GM12878 (cell line): ENCODE measurements around the gene PIEZO2. TPM values are rescaled to one million over a fixed set of nuclear protein-coding genes. Genes with fewer than 3 reads are reported as not detected.

Experiments
- ATAC-seq: fragments of 200-7000 bp; cut with Tn5 transposase; 3 replicates; pipeline ENCODE4 v1.9.1; 2020; ENCODE audit warnings: mild to moderate bottlenecking, moderate library complexity
- BruUV-seq: library from RNA; stranded (reverse); fragments of 400-500 nt; replicated peaks from 2 replicates; lab custom pipeline; 2021; lab: Mats Ljungman, UMichigan
- CTCF ChIA-PET: fragments of 300-600 bp; sonication (Branson Sonifier 250); formaldehyde crosslinking; extraction: SDS; loops from one replicate; lab custom pipeline; 2021; ENCODE audit warnings: inconsistent platforms; lab: Yijun Ruan, JAX
- POLR2A ChIA-PET: fragments of 350-600 bp; formaldehyde crosslinking; extraction: SDS; loops from one replicate; lab custom pipeline; 2021; ENCODE audit warnings: inconsistent platforms; lab: Charles Lee
- RAD21 ChIA-PET: fragments of 300-600 bp; sonication (Branson Sonifier 250); formaldehyde crosslinking; loops from one replicate; lab custom pipeline; 2023; ENCODE audit warnings: antibody characterized with exemption; ENCODE audit not compliant: unreplicated experiment; lab: Charles Lee
- SMC1A ChIA-PET: fragments of 300-600 bp; sonication (Branson Sonifier 250); formaldehyde crosslinking; loops from one replicate; lab custom pipeline; 2023; ENCODE audit not compliant: unreplicated experiment, uncharacterized antibody; lab: Charles Lee
- DNase-seq: peaks from one replicate; pipeline ENCODE4 v3.0.0-alpha.2; 2011; ENCODE audit warnings: low read depth, low spot score
- FAIRE-seq: peaks from 3 replicates; lab custom pipeline; 2011; peaks lifted over from hg19 to GRCh38; lab: Jason Lieb, UNC
- H2AFZ ChIP-seq: 2 replicates; pipeline ENCODE4 v1.6.0; 2011; ENCODE audit warnings: low read depth, low read length, control low read depth; ENCODE audit not compliant: control insufficient read depth
- H3K27ac ChIP-seq: 2 replicates; pipeline ENCODE4 v1.5.1; 2011; ENCODE audit warnings: control low read depth; ENCODE audit not compliant: control insufficient read depth, insufficient read depth
- H3K27me3 ChIP-seq, 2 experiments: replicated peaks in 1 of 2; 2 replicates each; pipeline versions ENCODE4 v1.6.0 to v1.6.1; 2011; ENCODE audit warnings: low read length in 1 of 2; ENCODE audit not compliant: control insufficient read depth in 2 of 2, insufficient read depth in 2 of 2
- H3K36me3 ChIP-seq, 2 experiments: 2 replicates each; pipeline ENCODE4 v1.5.1; 2011; ENCODE audit warnings: low read length in 1 of 2; ENCODE audit not compliant: control insufficient read depth in 2 of 2, insufficient read depth in 2 of 2
- H3K4me1 ChIP-seq: 2 replicates; pipeline ENCODE4 v1.6.1; 2011; ENCODE audit warnings: mild to moderate bottlenecking, low read length, moderate library complexity, mixed read lengths; ENCODE audit not compliant: control insufficient read depth, insufficient read depth
- H3K4me2 ChIP-seq: 2 replicates; pipeline ENCODE4 v1.6.0; 2011; ENCODE audit warnings: control low read depth; ENCODE audit not compliant: control insufficient read depth, insufficient read depth
- H3K4me3 ChIP-seq: fragments of 200-600 bp; sonication (generic); 2 replicates; pipeline ENCODE4 v1.5.1; 2016
- H3K79me2 ChIP-seq: 2 replicates; pipeline ENCODE4 v1.6.0; 2011; ENCODE audit warnings: low read length; ENCODE audit not compliant: control insufficient read depth, insufficient read depth
- H3K9ac ChIP-seq: 2 replicates; pipeline ENCODE4 v1.8.0; 2011; ENCODE audit warnings: low read length, control low read depth, mixed read lengths; ENCODE audit not compliant: control insufficient read depth, insufficient read depth
- H3K9me3 ChIP-seq: replicated peaks from 3 replicates; pipeline ENCODE4 v1.5.1; 2011; ENCODE audit warnings: mild to moderate bottlenecking, low read length; ENCODE audit not compliant: control insufficient read depth, insufficient read depth
- H4K20me1 ChIP-seq: 2 replicates; pipeline ENCODE4 v1.6.0; 2011; ENCODE audit not compliant: control insufficient read depth, insufficient read depth
- BACH1 ChIP-seq: fragments of 450-650 bp; IDR thresholded peaks from 2 replicates; pipeline ENCODE4 v1.6.1; 2017; ENCODE audit warnings: mild to moderate bottlenecking, borderline replicate concordance
- DPF2 ChIP-seq: fragments of 450-650 bp; IDR thresholded peaks from 2 replicates; pipeline ENCODE4 v1.6.1; 2017; ENCODE audit warnings: mild to moderate bottlenecking
- HCFC1 ChIP-seq: fragments of 150-350 bp; IDR thresholded peaks from 2 replicates; pipeline ENCODE4 v1.6.1; 2014; ENCODE audit warnings: low read length
- IRF4 ChIP-seq: IDR thresholded peaks from 2 replicates; pipeline ENCODE4 v1.6.1; 2011; ENCODE audit warnings: low read depth, low read length
- IRF5 ChIP-seq: fragments of 450-650 bp; IDR thresholded peaks from 2 replicates; pipeline ENCODE4 v1.6.1; 2017; ENCODE audit warnings: borderline replicate concordance
- JUNB ChIP-seq: IDR thresholded peaks from 2 replicates; pipeline ENCODE4 v1.6.1; 2016; ENCODE audit warnings: antibody characterized with exemption, mild to moderate bottlenecking
- MTA2 ChIP-seq: fragments of 450-650 bp; IDR thresholded peaks from 2 replicates; pipeline ENCODE4 v1.6.1; 2016; ENCODE audit warnings: low read depth, mild to moderate bottlenecking, moderate library complexity
- NR2C2 ChIP-seq: IDR thresholded peaks from 2 replicates; pipeline ENCODE4 v1.6.1; 2011; ENCODE audit warnings: borderline replicate concordance, low read depth; ENCODE audit not compliant: control insufficient read depth, insufficient read length
- RUNX3 ChIP-seq: IDR thresholded peaks from 2 replicates; pipeline ENCODE4 v1.6.1; 2012; ENCODE audit warnings: low read length, inconsistent platforms
- SRF ChIP-seq, 2 experiments: IDR thresholded peaks; 2 replicates each; pipeline ENCODE4 v1.6.1; 2011; ENCODE audit warnings: low read depth in 2 of 2, low read length in 2 of 2, mild to moderate bottlenecking in 1 of 2, moderate library complexity in 1 of 2
- WGBS: methylation state at CpG from one replicate; pipeline ENCODE4 v1.1.6; 2016; ENCODE audit warnings: low lambda C conversion rate; ENCODE audit not compliant: insufficient replicate concordance, insufficient coverage; ENCODE audit errors: missing lambda C conversion rate; 5-methylcytosine and 5-hydroxymethylcytosine counted together
- in situ Hi-C: fragments of 300-500 bp; cut with MboI; formaldehyde crosslinking; loops from 9 replicates; pipeline ENCODE4 v1.14.3; 2018; ENCODE audit warnings: mixed read lengths
- intact Hi-C: fragments of 100-400 bp; cut with micrococcal nuclease; formaldehyde crosslinking; loops from one replicate; pipeline ENCODE4 v1.14.2; 2022; ENCODE audit not compliant: unreplicated experiment
- polyA plus RNA-seq, 11 experiments: library from polyadenylated mRNA; depleted of rRNA in 4 of 11; unstranded in 6 of 11; stranded (reverse) in 5 of 11; fragments of >200 nt; fragmentation: Nextera tagmentation in 4 of 11; fragmentation: Illumina TruSeq in 1 of 11; extraction: Ambion mirVana in 4 of 11; extraction: Trizol in 1 of 11; gene quantifications; 1 replicate in 1 of 11; 2 replicates in 10 of 11; pipeline versions ENCODE4 v1.2.1 to v1.2.3, GENCODE V29; 2011 to 2016; ENCODE audit warnings: inconsistent platforms in 2 of 11, missing spikeins in 2 of 11, low read depth in 1 of 11
- total RNA-seq, 4 experiments: library from RNA; depleted of rRNA in 3 of 4; stranded (reverse); fragments of >200 nt in 3 of 4; fragmentation: Illumina TruSeq in 1 of 4; extraction: Trizol in 1 of 4; gene quantifications; 2 replicates each; pipeline versions ENCODE4 v1.2.1 to v1.2.3, GENCODE V29; 2013 to 2021

PIEZO2 gene
- total and polyA plus RNA-seq, 10 of the 15 experiments (the other 5 are each of a cell fraction or from before 2014, with no cell fraction given), result 6.7 to 42.3 (median 27.4) TPM

DNA sequence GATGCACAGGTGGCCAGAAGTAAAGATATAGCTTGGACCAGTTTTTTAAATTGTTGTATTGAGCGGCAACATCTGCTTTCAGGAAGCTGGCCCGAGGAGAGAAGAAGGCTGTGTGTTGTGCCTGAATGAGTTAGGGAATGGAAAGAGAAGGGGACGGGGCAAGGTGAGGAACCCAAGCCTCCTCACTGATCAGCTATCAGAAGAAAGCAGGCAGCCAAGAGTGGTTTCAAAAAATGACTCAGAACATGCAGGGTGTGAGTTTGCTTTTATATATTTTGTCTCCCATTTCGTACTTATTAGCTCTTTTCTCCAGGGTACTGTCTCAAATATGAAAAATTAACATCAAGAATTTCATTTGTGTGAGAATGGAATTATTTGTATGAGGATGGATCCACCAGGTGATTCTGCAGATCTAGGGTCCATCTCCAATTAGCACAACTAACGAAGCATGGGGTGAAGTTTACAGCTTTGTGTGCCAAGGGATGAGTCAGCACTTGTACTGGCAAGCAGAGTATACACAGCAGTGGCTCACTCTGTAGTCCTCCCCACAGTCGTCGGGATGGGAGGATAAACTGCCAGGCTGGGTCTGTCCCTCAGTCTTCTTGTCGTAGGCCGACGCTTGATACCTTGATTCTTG, 175.7 kb downstream of the PIEZO2 start:
- ChIA-PET CTCF (interaction anchor here (0.8 to 2.4 kb wide), 6 partner anchors 10 to 122 kb away, joined by 3 to 11 read pairs (median 6); no protein-coding TSS in a partner anchor), SMC1A (interaction anchor here (0.7 to 6.6 kb wide), 26 partner anchors 10 to 122 kb away, joined by 3 to 45 read pairs (median 5); no protein-coding TSS in a partner anchor), RAD21 (interaction anchor here (0.7 to 2.6 kb wide), 14 partner anchors 12 to 187 kb away, joined by 3 to 13 read pairs (median 4); no protein-coding TSS in a partner anchor), POLR2A (interaction anchor here (0.7 to 2.2 kb wide), 5 partner anchors 13 to 28 kb away, joined by 3 to 10 read pairs (median 3); no protein-coding TSS in a partner anchor)
- 66% methylated on average over 10 of the region's 10 CpGs for WGBS
- no peak for DNase-seq
- Histone ChIP-seq H3K27me3 (no peaks in the 10 kb centered on the region), H2AFZ (no peak overlapping the region; the same call in 1 of the 2 replicates), H3K4me2 (peak overlapping the region; percentile 49; the same call in 1 of the 2 replicates), H3K4me3 (no peak overlapping the region), H3K9ac (no peak overlapping the region), H3K4me1 (peaks cover 25% of the 10 kb centered on the region), H3K36me3 (peaks cover 0 to 21% of the 10 kb centered on the region in 2 experiments; a peak in 3 of 4 replicates), H3K27ac (peak overlapping the region; percentile 62; the same call in 1 of the 2 replicates), H3K9me3 (peaks cover 4% of the 10 kb centered on the region; the same call in 2 of the 3 replicates), H4K20me1 (no peaks in the 10 kb centered on the region), H3K79me2 (peaks cover 12% of the 10 kb centered on the region)
- no TSS peak for BruUV-seq
- no peak for FAIRE-seq
- ATAC-seq, result peak; percentile 85
- TF ChIP-seq JUNB (peak; percentile 60), IRF5 (no peak), SRF (IDR thresholded peaks at IDR 0.05; ENCODE audit: low read depth in 2 of 2, low read length in 2 of 2) (no peak), DPF2 (peak; percentile 40), NR2C2 (no peak), RUNX3 (peak; percentile 20; the same call in 1 of the 2 replicates), IRF4 (peak; percentile 50; the same call in 1 of the 2 replicates), HCFC1 (no peak), BACH1 (peak; percentile 76; the same call in 1 of the 2 replicates), MTA2 (peak; percentile 61; the same call in 1 of the 2 replicates)
- intact Hi-C loops, result no loop called here
- in situ Hi-C loops, result no loop called here
